Breast epithelium (tissue), 3 donors: ENCODE data around the gene DUSP19.

ENCODE experiments used
- POLR2A ChIP-seq: fragments of 450-650 bp; IDR thresholded peaks from one replicate; pipeline ENCODE4 v1.6.1; 2016; ENCODE audit warnings: antibody characterized with exemption, mild to moderate bottlenecking, moderate library complexity
- POLR2AphosphoS5 ChIP-seq, 3 donors: sonication (generic); formaldehyde crosslinking; IDR thresholded peaks; one replicate each; pipeline ENCODE4 v1.6.1; 2017; ENCODE audit warnings: antibody characterized with exemption in 3 of 3
- TF ChIP-seq, protein P1 (sequence below), 3 donors: fragments of 450-650 bp; IDR thresholded peaks; one replicate each; pipeline ENCODE4 v1.5.1; 2016 to 2017; ENCODE audit warnings: antibody characterized with exemption in 3 of 3, mild to moderate bottlenecking in 3 of 3, moderate library complexity in 3 of 3

GRCh38 chr2:183068561-183068960 lies 10.0 kb upstream of the DUSP19 start:
- TF ChIP-seq POLR2A (no peak), POLR2AphosphoS5 (IDR thresholded peaks at IDR 0.05) (no peak)
- TF ChIP-seq, protein P1, sequence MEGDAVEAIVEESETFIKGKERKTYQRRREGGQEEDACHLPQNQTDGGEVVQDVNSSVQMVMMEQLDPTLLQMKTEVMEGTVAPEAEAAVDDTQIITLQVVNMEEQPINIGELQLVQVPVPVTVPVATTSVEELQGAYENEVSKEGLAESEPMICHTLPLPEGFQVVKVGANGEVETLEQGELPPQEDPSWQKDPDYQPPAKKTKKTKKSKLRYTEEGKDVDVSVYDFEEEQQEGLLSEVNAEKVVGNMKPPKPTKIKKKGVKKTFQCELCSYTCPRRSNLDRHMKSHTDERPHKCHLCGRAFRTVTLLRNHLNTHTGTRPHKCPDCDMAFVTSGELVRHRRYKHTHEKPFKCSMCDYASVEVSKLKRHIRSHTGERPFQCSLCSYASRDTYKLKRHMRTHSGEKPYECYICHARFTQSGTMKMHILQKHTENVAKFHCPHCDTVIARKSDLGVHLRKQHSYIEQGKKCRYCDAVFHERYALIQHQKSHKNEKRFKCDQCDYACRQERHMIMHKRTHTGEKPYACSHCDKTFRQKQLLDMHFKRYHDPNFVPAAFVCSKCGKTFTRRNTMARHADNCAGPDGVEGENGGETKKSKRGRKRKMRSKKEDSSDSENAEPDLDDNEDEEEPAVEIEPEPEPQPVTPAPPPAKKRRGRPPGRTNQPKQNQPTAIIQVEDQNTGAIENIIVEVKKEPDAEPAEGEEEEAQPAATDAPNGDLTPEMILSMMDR (IDR thresholded peaks at IDR 0.05), result no peak
